HG02885 (cell line): ENCODE data around the gene MPRIP.
"Not testable (repeated sequence)": the region's sequence is repeated elsewhere in the genome, so short reads cannot be mapped to it uniquely, and the experiment has no call there.

Source experiments
- ATAC-seq: cut with Tn5 transposase; IDR thresholded peaks from one replicate; pipeline ENCODE4 v1.9.1; 2021; ENCODE audit warnings: mild to moderate bottlenecking; ENCODE audit not compliant: unreplicated experiment, poor library complexity

The MPRIP gene

DNA sequence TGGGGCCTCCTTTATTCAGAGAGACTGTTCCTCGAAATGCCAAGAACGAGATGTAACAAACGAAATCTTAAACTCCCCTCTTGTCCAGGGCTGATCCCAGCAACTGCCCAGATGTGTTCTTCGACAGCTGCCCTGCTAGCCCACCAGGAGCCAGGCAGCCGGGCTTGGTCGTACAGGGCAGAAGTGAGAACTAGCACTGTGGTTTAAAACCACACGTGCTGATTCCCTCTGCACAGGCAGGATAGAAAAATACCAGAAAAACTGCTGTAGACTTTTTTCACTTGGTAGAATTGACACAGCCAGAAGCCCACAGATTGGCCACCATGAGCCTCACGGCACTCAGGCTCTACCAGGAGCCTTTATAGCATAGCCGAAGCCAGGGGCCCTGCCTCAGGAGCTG is 130.7 kb downstream of the MPRIP start:
- no peak for ATAC-seq

GRCh38 chr17:17173921-17174320 is 131.7 kb downstream of the MPRIP start:
- ATAC-seq: no peak

GRCh38 chr17:17175340-17175739 is 133.1 kb downstream of the MPRIP start:
- ATAC-seq: no peak

DNA sequence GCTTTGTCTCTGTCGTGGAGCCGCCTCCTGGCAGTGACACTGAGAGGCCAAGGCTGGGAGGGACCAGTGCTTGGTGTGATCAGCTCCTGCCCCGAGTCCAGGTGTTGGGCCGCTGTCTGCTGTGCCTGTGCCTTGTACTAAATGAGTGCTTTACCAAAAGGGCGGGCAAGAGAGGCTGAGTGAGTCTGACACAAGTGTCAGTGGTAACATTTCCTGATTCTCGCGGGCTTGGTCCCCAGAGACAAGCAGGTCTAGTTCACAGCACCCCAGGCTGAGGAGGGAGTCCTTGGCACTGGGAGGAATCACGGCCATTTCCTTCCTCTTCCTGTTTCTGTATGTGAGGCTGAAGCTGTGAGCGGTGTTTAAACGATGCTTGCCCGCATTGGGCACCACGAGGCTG is 133.7 kb downstream of the MPRIP start:
- peak; percentile 44 for ATAC-seq

GRCh38 chr17:17176341-17176740 is 134.1 kb downstream of the MPRIP start:
- no peak for ATAC-seq

GRCh38 chr17:17177176-17177575 is 134.9 kb downstream of the MPRIP start:
- no peak for ATAC-seq

GRCh38 chr17:17179371-17179827 is 137.1 kb downstream of the MPRIP start:
- ATAC-seq: peak; percentile 58

DNA sequence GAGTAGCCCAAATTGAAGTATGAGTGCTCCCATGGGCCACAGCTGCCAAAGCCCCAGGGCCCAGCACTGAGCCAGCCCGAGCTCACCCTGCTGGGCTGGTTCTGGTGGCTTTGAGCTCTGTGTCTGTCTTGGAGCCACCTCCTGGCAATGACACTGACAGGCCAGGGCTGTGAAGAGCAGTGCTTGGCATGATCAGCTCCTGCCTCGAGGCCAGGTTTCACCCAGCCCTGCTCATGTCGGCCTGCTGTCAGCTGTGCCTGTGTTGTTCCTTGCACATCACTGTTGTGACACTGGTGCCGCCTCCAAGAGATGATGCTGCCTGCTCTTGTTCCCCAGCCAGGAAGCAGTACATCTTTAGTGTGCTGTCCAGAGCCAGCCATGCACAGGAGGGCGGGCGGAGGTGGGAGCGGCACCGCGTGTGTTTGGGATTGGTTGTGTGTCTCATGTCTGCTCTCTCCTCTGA is 137.9 kb downstream of the MPRIP start:
- no peak for ATAC-seq

GRCh38 chr17:17180741-17181525 is 138.7 kb downstream of the MPRIP start:
- ATAC-seq: no peak

GRCh38 chr17:17181666-17182597 is 139.7 kb downstream of the MPRIP start:
- no peak for ATAC-seq

DNA sequence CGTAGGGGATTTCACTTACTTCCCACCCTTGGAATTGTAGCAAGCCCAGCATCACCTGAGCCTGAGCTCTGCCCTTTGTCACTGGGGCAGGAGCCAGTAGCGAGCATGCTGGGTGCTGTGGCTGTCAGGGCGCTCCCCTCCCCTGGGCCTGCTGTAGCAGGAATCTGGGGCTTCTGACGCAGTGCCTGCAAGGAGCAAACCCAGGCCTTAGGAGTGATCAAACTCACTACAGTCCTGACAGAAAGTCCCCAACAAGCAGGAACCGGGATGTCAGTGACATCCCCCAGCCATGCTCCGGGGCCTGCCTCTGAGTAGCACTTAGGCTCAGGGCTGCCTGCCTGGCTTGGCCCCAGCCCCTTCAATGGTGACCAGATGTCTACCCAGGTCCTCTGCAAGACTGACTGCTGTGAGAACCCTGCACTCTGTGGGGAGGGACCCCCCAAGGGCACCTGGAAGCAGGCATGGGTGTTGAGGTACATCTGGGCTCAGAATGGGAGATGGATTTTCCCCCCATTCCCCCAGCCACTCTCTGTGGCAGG is 140.4 kb downstream of the MPRIP start:
- no peak for ATAC-seq

- ATAC-seq: no peak
Measured at GRCh38 chr17:17183744-17184143, 141.5 kb downstream of the MPRIP start.

GRCh38 chr17:17184985-17185757 is 142.9 kb downstream of the MPRIP start:
- ATAC-seq: not testable (repeated sequence)

DNA sequence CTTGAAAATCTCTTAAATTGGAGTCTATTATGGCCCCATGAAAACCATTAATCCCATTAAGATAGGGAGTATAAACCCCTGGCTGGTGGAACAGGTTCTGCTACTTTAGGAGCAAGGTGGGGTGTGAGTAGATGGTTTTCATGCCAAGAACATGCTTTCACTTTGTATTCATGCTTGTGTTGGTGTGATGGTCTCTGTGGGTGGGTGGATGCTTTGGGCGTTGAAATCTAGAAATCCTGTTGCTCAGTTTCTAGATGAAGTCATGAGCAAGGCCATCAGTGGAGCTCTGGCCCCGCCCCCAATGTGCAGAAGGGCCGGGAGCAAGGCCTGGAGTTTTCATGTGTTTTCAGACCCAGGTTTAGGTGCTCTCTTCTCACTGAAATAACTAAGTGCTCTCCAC is 143.8 kb downstream of the MPRIP start:
- ATAC-seq: peak; percentile 50

DNA sequence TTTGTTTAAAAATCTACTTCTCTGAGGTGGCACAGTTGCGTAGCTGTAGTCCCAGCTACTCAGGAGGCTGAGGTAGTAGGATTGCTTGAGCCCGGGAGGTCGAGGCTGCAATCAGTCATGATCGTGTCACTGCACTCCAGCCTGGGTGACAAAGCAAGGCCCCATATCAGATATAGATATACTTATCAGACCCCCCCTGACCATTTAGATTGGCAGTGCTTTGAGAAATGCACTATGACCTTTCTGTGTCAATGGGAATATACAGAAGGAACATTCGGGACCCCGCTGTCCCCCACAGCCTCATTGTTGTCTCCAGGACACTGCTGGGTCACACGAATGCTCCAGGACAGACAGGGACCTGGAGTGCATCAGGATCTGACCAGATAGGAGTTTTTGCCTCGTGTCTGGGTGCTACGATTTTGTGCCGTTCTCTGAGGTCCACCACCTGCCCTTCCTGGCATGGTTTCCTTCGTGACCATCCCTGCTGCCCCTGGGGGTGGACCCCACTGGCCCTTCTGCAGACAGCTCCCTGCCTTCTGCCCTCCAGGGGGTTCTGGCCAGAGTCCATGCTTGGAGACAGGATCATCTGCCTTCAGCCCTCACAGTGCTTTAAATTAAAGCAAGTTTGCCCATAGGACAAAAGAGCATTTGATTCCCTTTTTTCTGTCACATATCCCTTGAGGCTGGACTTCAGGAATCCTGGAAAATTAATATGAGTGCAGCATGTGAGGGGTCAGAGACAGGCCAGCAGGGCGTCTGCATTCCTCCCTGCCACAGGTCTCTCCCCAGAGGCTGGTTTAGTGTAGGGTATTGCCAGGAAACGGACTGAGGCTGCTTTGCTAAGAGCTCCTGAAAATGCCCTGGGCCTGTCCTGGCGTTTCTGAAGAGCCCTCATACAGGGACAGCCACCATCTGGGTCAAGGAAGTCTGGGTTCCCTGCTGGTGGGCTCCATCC is 144.6 kb downstream of the MPRIP start:
- ATAC-seq: no peak

DNA sequence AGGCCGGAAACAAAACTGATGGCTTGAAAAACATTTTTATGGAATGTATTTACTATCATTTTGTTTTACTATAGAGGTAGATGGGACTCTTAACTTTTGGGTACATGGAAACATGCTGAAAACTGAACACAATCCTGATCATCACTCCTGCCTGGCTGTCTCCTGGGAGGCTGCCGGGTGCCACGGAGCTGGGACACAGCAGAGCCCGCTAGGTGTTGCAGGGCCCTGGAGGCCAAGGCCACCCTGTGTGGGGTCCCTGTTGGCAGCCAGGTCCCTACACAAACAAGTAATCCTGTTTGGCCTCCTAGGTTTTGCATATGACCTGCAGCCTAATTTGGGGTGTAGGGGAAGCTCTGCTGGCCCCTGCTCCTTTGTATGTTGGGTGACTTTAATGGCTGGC is 146.3 kb downstream of the MPRIP start:
- no peak for ATAC-seq

DNA sequence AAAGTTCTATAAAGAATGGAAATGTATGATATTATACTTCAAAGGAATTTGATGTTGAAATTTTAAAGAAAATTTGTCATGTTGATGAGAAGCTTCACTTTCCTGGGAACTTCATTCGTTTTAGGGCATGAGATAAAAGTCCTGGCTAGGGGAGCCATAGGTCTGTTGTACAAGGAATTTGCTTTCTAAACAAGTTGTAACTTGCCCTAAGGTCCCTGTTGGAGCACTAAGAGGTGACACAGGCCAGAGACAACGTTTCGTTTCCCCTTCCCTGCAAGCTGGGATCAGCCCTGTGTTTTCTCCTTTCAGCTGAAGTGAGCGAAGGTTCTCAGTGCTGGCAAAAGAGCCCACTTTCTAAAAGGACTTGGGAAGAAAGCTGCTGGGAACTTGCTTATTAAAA is 147.3 kb downstream of the MPRIP start:
- ATAC-seq: no peak

- no peak for ATAC-seq
Measured at GRCh38 chr17:17190188-17190587, 147.9 kb downstream of the MPRIP start.

DNA sequence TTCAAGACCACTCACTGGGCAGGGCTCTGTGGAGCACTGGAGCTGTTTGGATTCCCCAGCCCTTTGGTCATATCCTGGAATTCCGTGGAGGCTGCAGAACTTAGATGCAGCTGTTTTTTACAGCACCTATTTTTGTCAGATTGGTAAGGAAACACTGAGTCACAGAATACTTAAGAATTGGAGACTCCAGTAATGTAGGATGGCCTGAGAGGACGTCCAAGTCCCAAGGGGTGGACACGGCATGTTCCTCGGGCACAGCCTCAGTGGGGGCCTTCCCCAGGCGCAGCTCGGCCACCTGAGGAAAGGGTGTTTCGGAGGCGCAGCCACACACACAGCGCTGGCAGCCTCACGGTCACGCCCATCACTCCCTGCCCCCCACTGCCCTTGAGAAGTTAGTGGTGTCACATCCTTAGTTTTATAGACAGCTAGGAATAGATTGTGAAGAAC is 149.1 kb downstream of the MPRIP start:
- no peak for ATAC-seq
